Testis (tissue), 2 donors: ENCODE measurements around the gene ZNF860.

Experiments
- CTCF ChIP-seq, 3 experiments: fragments of 450-650 bp in 2 of 3; fragments of 200-600 bp in 1 of 3; sonication (generic) in 1 of 3; IDR thresholded peaks; one replicate each; pipeline ENCODE4 v1.5.1; 2016 to 2019; ENCODE audit warnings: antibody characterized with exemption in 3 of 3, mild to moderate bottlenecking in 2 of 3, moderate library complexity in 1 of 3
- POLR2A ChIP-seq: fragments of 450-650 bp; IDR thresholded peaks from one replicate; pipeline ENCODE4 v1.6.1; 2017; ENCODE audit warnings: antibody characterized with exemption, mild to moderate bottlenecking, moderate library complexity

GRCh38 chr3:32009957-32010356 is 28.4 kb downstream of the ZNF860 start:
- no peak for TF ChIP-seq CTCF (IDR thresholded peaks at IDR 0.05)
- TF ChIP-seq POLR2A: no peak
